Lower leg skin (tissue), 3 donors: Measurements from ENCODE around the gene QSOX2.

Experiments used
- CTCF ChIP-seq, 3 donors: fragments of 450-650 bp; IDR thresholded peaks; one replicate each; pipeline ENCODE4 v1.5.1; 2016; ENCODE audit warnings: antibody characterized with exemption in 3 of 3, mild to moderate bottlenecking in 3 of 3, moderate library complexity in 2 of 3
- POLR2A ChIP-seq, 2 donors: fragments of 450-650 bp; IDR thresholded peaks; one replicate each; pipeline ENCODE4 v1.6.1; 2016 to 2017; ENCODE audit warnings: antibody characterized with exemption in 2 of 2, mild to moderate bottlenecking in 1 of 2, moderate library complexity in 1 of 2

- no peak for TF ChIP-seq CTCF (IDR thresholded peaks at IDR 0.05)
- TF ChIP-seq POLR2A (IDR thresholded peaks at IDR 0.05) = no peak
These were observed 5.1 kb upstream of the QSOX2 start for GRCh38 chr9:136250676-136251075.
